Ascending aorta (tissue), 2 donors: ENCODE data around the gene TRIM71. TPM values are rescaled to one million over a fixed set of nuclear protein-coding genes. Genes with fewer than 3 reads are reported as not detected.
A peak's percentile ranks its signal among the peaks of the same experiment; 100 is the strongest.

Experiments
- DNase-seq, 2 donors: peaks; one replicate each; pipeline ENCODE4 v3.0.0-alpha.2; 2019; ENCODE audit warnings: low spot score in 2 of 2
- H3K27ac ChIP-seq, 2 donors: fragments of 200-600 bp; sonication (generic); one replicate each; pipeline ENCODE4 v1.5.1; 2016 to 2017; ENCODE audit warnings: mild to moderate bottlenecking in 1 of 2
- H3K27me3 ChIP-seq: fragments of 200-600 bp; sonication (generic); one replicate; pipeline ENCODE4 v1.5.1; 2017
- H3K36me3 ChIP-seq, 2 donors: fragments of 200-600 bp; sonication (generic); one replicate each; pipeline ENCODE4 v1.5.1; 2016
- H3K4me1 ChIP-seq, 2 donors: fragments of 200-600 bp; sonication (generic); one replicate each; pipeline ENCODE4 v1.5.1; 2016 to 2017; ENCODE audit warnings: mild to moderate bottlenecking in 1 of 2
- H3K4me3 ChIP-seq, 2 donors: fragments of 200-600 bp; sonication (generic); one replicate each; pipeline ENCODE4 v1.5.1; 2016 to 2017; ENCODE audit warnings: mild to moderate bottlenecking in 1 of 2
- H3K9me3 ChIP-seq, 2 donors: fragments of 200-600 bp; sonication (generic); one replicate each; pipeline ENCODE4 v1.5.1; 2016
- CTCF ChIP-seq, 3 experiments: fragments of 200-600 bp in 2 of 3; fragments of 450-650 bp in 1 of 3; sonication (generic) in 2 of 3; IDR thresholded peaks; one replicate each; pipeline ENCODE4 v1.5.1; 2016 to 2019; ENCODE audit warnings: antibody characterized with exemption in 3 of 3, mild to moderate bottlenecking in 1 of 3, moderate library complexity in 1 of 3
- intact Hi-C: fragments of 100-400 bp; cut with DNase I; formaldehyde crosslinking; loops from one replicate; pipeline ENCODE4 v1.15.1; 2023
- total RNA-seq: library from RNA; depleted of rRNA; stranded (reverse); fragments of >200 nt; gene quantifications from one replicate; pipeline ENCODE4 v1.1.0, GENCODE V29; 2016

Gene TRIM71
- total RNA-seq, 1 donor from 2014 or later = not detected

GRCh38 chr3:32909999-32910398 lies 92.2 kb downstream of the TRIM71 start:
- no peak for TF ChIP-seq CTCF (IDR thresholded peaks at IDR 0.05)
- no peaks in the 10 kb centered on the region for H3K36me3 ChIP-seq
- DNase-seq = no peak
- intact Hi-C loops = no loop called here
- H3K27ac ChIP-seq = no peak overlapping the region
- H3K9me3 ChIP-seq = no peaks in the 10 kb centered on the region
- no peaks in the 10 kb centered on the region for H3K27me3 ChIP-seq
- no peaks in the 10 kb centered on the region for H3K4me1 ChIP-seq
- H3K4me3 ChIP-seq = no peak overlapping the region

GRCh38 chr3:32910954-32911353 lies 93.2 kb downstream of the TRIM71 start:
- DNase-seq = no peak
- no peaks in the 10 kb centered on the region for H3K9me3 ChIP-seq
- H3K27me3 ChIP-seq = no peaks in the 10 kb centered on the region
- H3K36me3 ChIP-seq = no peaks in the 10 kb centered on the region
- no peak overlapping the region for H3K4me3 ChIP-seq
- no peak overlapping the region for H3K27ac ChIP-seq
- no peaks in the 10 kb centered on the region for H3K4me1 ChIP-seq
- intact Hi-C loops = no loop called here
- no peak for TF ChIP-seq CTCF (IDR thresholded peaks at IDR 0.05)

GRCh38 chr3:32912046-32912445 lies 94.2 kb downstream of the TRIM71 start:
- no peaks in the 10 kb centered on the region for H3K4me1 ChIP-seq
- intact Hi-C loops = no loop called here
- no peak overlapping the region for H3K27ac ChIP-seq
- no peaks in the 10 kb centered on the region for H3K9me3 ChIP-seq
- H3K36me3 ChIP-seq = no peaks in the 10 kb centered on the region
- no peak for DNase-seq
- H3K4me3 ChIP-seq = no peak overlapping the region
- no peaks in the 10 kb centered on the region for H3K27me3 ChIP-seq
- no peak for TF ChIP-seq CTCF (IDR thresholded peaks at IDR 0.05)

GRCh38 chr3:32913790-32914446 lies 96.1 kb downstream of the TRIM71 start:
- intact Hi-C loops = no loop called here
- peak in 1 of 2 donors; percentile 72 for DNase-seq
- no peak overlapping the region for H3K4me3 ChIP-seq
- H3K27ac ChIP-seq = no peak overlapping the region
- no peaks in the 10 kb centered on the region for H3K36me3 ChIP-seq
- no peaks in the 10 kb centered on the region for H3K4me1 ChIP-seq
- no peaks in the 10 kb centered on the region for H3K27me3 ChIP-seq
- TF ChIP-seq CTCF (IDR thresholded peaks at IDR 0.05) = no peak
- H3K9me3 ChIP-seq = no peaks in the 10 kb centered on the region

GRCh38 chr3:32919920-32920319 lies 102.1 kb downstream of the TRIM71 start:
- DNase-seq = no peak
- no peak overlapping the region for H3K4me3 ChIP-seq
- no peak for TF ChIP-seq CTCF (IDR thresholded peaks at IDR 0.05)
- no peaks in the 10 kb centered on the region for H3K27me3 ChIP-seq
- H3K4me1 ChIP-seq = no peaks in the 10 kb centered on the region
- no peaks in the 10 kb centered on the region for H3K36me3 ChIP-seq
- intact Hi-C loops = no loop called here
- no peak overlapping the region for H3K27ac ChIP-seq
- no peaks in the 10 kb centered on the region for H3K9me3 ChIP-seq

- Histone ChIP-seq H3K36me3 (no peaks in the 10 kb centered on the region), H3K4me3 (no peak overlapping the region), H3K9me3 (no peaks in the 10 kb centered on the region), H3K4me1 (no peaks in the 10 kb centered on the region), H3K27me3 (no peaks in the 10 kb centered on the region), H3K27ac (no peak overlapping the region)
- peak in 1 of 2 donors; percentile 35 for DNase-seq
- TF ChIP-seq CTCF (IDR thresholded peaks at IDR 0.05) = no peak
- intact Hi-C loops = no loop called here
Measured at GRCh38 chr3:32922078-32922477, 104.3 kb downstream of the TRIM71 start.
